Body of pancreas (tissue), 4 donors: ENCODE results near the gene FOS.

Experiments
- CTCF ChIP-seq, 7 experiments: fragments of 450-650 bp in 4 of 7; fragments of 200-600 bp in 3 of 7; sonication (generic) in 3 of 7; IDR thresholded peaks; one replicate each; pipeline ENCODE4 v1.5.1; 2016 to 2019; ENCODE audit warnings: antibody characterized with exemption in 7 of 7
- POLR2A ChIP-seq, 3 donors: fragments of 450-650 bp; IDR thresholded peaks; one replicate each; pipeline ENCODE4 v1.6.1; 2016; ENCODE audit warnings: antibody characterized with exemption in 3 of 3, mild to moderate bottlenecking in 2 of 3

DNA sequence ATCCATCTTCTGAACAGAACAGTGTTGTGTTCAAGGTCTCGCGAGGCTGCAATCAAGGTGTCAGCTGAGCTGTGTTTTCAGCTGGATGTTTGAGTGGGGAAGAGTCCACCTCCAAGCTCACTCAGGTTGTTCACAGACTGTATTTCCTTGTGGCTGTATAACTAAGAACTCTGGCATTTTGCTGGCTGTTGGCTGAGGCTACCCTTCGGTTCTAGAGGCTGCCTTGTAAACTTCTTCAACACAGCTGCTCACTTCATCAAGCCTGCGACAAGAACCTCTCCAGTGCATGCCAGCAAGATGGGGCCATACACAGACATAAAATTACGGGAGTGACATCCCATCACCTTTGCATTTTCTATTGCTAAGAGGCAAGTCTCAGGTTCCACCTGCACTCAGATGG lies 12.7 kb downstream of the FOS start:
- no peak for TF ChIP-seq CTCF (IDR thresholded peaks at IDR 0.05)
- TF ChIP-seq POLR2A (IDR thresholded peaks at IDR 0.05): no peak
